Progenitor cell of endocrine pancreas (in vitro differentiated cells): ENCODE measurements around the gene SLC9C1. TPM values are rescaled to one million over a fixed set of nuclear protein-coding genes. Genes with fewer than 3 reads are reported as not detected.

Experiments
- DNase-seq: peaks from one replicate; pipeline ENCODE4 v3.0.0; 2021; ENCODE audit warnings: low spot score; ENCODE audit not compliant: unreplicated experiment
- H3K27ac Mint-ChIP-seq: 2 replicates; pipeline ENCODE4 v1.8.0; 2021; ENCODE audit warnings: mild to moderate bottlenecking, moderate library complexity, mixed read lengths
- H3K27me3 Mint-ChIP-seq: 2 replicates; pipeline ENCODE4 v1.8.0; 2021; ENCODE audit warnings: mixed read lengths
- H3K36me3 Mint-ChIP-seq: 2 replicates; pipeline ENCODE4 v1.8.0; 2022; ENCODE audit warnings: mixed read lengths; ENCODE audit not compliant: insufficient read depth
- H3K4me1 Mint-ChIP-seq: 2 replicates; pipeline ENCODE4 v1.8.0; 2021; ENCODE audit warnings: low read depth, mixed read lengths
- H3K4me3 Mint-ChIP-seq: 2 replicates; pipeline ENCODE4 v1.8.0; 2021; ENCODE audit warnings: low read depth, mild to moderate bottlenecking, moderate library complexity, mixed read lengths
- H3K9me3 Mint-ChIP-seq: 2 replicates; pipeline ENCODE4 v1.8.0; 2021; ENCODE audit warnings: low read depth, mixed read lengths
- CTCF ChIP-seq: fragments of 200-600 bp; sonication (generic); IDR thresholded peaks from one replicate; pipeline ENCODE4 v1.5.0; 2021; ENCODE audit warnings: antibody characterized with exemption, mild to moderate bottlenecking; ENCODE audit not compliant: unreplicated experiment
- total RNA-seq: library from RNA; stranded (reverse); gene quantifications from 2 replicates; pipeline ENCODE4 v1.2.1, GENCODE V29; 2021

Gene SLC9C1
- total RNA-seq, 1 donor from 2014 or later: 1.5 TPM

GRCh38 chr3:112231727-112232126 is 62.3 kb downstream of the SLC9C1 start:
- no peak overlapping the region for H3K27ac Mint-ChIP-seq
- H3K27me3 Mint-ChIP-seq: no peaks in the 10 kb centered on the region
- no peak for DNase-seq
- H3K9me3 Mint-ChIP-seq: peaks cover 7% of the 10 kb centered on the region
- no peaks in the 10 kb centered on the region for H3K36me3 Mint-ChIP-seq
- TF ChIP-seq CTCF: no peak
- H3K4me3 Mint-ChIP-seq: no peak overlapping the region
- H3K4me1 Mint-ChIP-seq: no peaks in the 10 kb centered on the region

GRCh38 chr3:112230033-112230432 is 64.0 kb downstream of the SLC9C1 start:
- no peak for DNase-seq
- peaks cover 1% of the 10 kb centered on the region for H3K36me3 Mint-ChIP-seq
- H3K27ac Mint-ChIP-seq: no peak overlapping the region
- H3K4me1 Mint-ChIP-seq: no peaks in the 10 kb centered on the region
- H3K27me3 Mint-ChIP-seq: no peaks in the 10 kb centered on the region
- no peak overlapping the region for H3K4me3 Mint-ChIP-seq
- H3K9me3 Mint-ChIP-seq: peaks cover 20% of the 10 kb centered on the region
- no peak for TF ChIP-seq CTCF

GRCh38 chr3:112228786-112229185 is 65.2 kb downstream of the SLC9C1 start:
- TF ChIP-seq CTCF: no peak
- H3K4me1 Mint-ChIP-seq: no peaks in the 10 kb centered on the region
- DNase-seq: no peak
- peaks cover 1% of the 10 kb centered on the region for H3K36me3 Mint-ChIP-seq
- H3K4me3 Mint-ChIP-seq: no peak overlapping the region
- no peak overlapping the region for H3K27ac Mint-ChIP-seq
- no peaks in the 10 kb centered on the region for H3K27me3 Mint-ChIP-seq
- peaks cover 27% of the 10 kb centered on the region for H3K9me3 Mint-ChIP-seq

- H3K36me3 Mint-ChIP-seq: peaks cover 3% of the 10 kb centered on the region
- no peak for TF ChIP-seq CTCF
- no peak overlapping the region for H3K27ac Mint-ChIP-seq
- DNase-seq: no peak
- H3K27me3 Mint-ChIP-seq: no peaks in the 10 kb centered on the region
- peaks cover 10% of the 10 kb centered on the region for H3K4me1 Mint-ChIP-seq
- H3K4me3 Mint-ChIP-seq: no peak overlapping the region
- peaks cover 6% of the 10 kb centered on the region for H3K9me3 Mint-ChIP-seq
Observed at GRCh38 chr3:112200317-112200666, 93.7 kb downstream of the SLC9C1 start.

GRCh38 chr3:112199622-112200316 is 94.2 kb downstream of the SLC9C1 start:
- DNase-seq: no peak
- H3K36me3 Mint-ChIP-seq: peaks cover 1% of the 10 kb centered on the region
- H3K4me1 Mint-ChIP-seq: peaks cover 10% of the 10 kb centered on the region
- no peak for TF ChIP-seq CTCF
- peaks cover 6% of the 10 kb centered on the region for H3K9me3 Mint-ChIP-seq
- H3K27ac Mint-ChIP-seq: no peak overlapping the region
- H3K27me3 Mint-ChIP-seq: no peaks in the 10 kb centered on the region
- no peak overlapping the region for H3K4me3 Mint-ChIP-seq
